ENCODE data around the gene SEMA5A.

Gene SEMA5A

GRCh38 chr5:9399094-9399493, 146.8 kb downstream of the SEMA5A start:
- DNase-seq (ENCODE audit: low read depth, low spot score) = no peak

GRCh38 chr5:9398227-9398626, 147.6 kb downstream of the SEMA5A start:
- DNase-seq (ENCODE audit: low read depth, low spot score) = no peak

GRCh38 chr5:9396285-9396770, 149.5 kb downstream of the SEMA5A start:
- DNase-seq (ENCODE audit: low read depth, low spot score) = no peak

- DNase-seq (ENCODE audit: low read depth, low spot score) = no peak
These were observed 150.2 kb downstream of the SEMA5A start for GRCh38 chr5:9395706-9396105.

- no peak for DNase-seq (ENCODE audit: low read depth, low spot score)
These were observed 151.7 kb downstream of the SEMA5A start for GRCh38 chr5:9394221-9394620.

GRCh38 chr5:9392625-9393024, 153.2 kb downstream of the SEMA5A start:
- no peak for DNase-seq (ENCODE audit: low read depth, low spot score)

- DNase-seq (ENCODE audit: low read depth, low spot score) = no peak
These were observed 154.8 kb downstream of the SEMA5A start for GRCh38 chr5:9391080-9391479.

- DNase-seq (ENCODE audit: low read depth, low spot score) = no peak
These were observed 155.8 kb downstream of the SEMA5A start for GRCh38 chr5:9390113-9390512.

- no peak for DNase-seq (ENCODE audit: low read depth, low spot score)
These were observed 156.8 kb downstream of the SEMA5A start for GRCh38 chr5:9388941-9389674.

GRCh38 chr5:9387879-9388278, 158.0 kb downstream of the SEMA5A start:
- DNase-seq (ENCODE audit: low read depth, low spot score) = no peak

- DNase-seq (ENCODE audit: low read depth, low spot score) = no peak
These were observed 158.9 kb downstream of the SEMA5A start for GRCh38 chr5:9386945-9387344.

- no peak for DNase-seq (ENCODE audit: low read depth, low spot score)
These were observed 163.4 kb downstream of the SEMA5A start for GRCh38 chr5:9382522-9382921.

GRCh38 chr5:9381464-9381863, 164.4 kb downstream of the SEMA5A start:
- no peak for DNase-seq (ENCODE audit: low read depth, low spot score)

- DNase-seq (ENCODE audit: low read depth, low spot score) = no peak
These were observed 165.8 kb downstream of the SEMA5A start for GRCh38 chr5:9380109-9380508.

- no peak for DNase-seq (ENCODE audit: low read depth, low spot score)
These were observed 169.3 kb downstream of the SEMA5A start for GRCh38 chr5:9376363-9377117.

- DNase-seq (ENCODE audit: low read depth, low spot score) = no peak
These were observed 170.1 kb downstream of the SEMA5A start for GRCh38 chr5:9375756-9376155.

GRCh38 chr5:9374025-9374424, 171.8 kb downstream of the SEMA5A start:
- no peak for DNase-seq (ENCODE audit: low read depth, low spot score)

- no peak for DNase-seq (ENCODE audit: low read depth, low spot score)
These were observed 172.3 kb downstream of the SEMA5A start for GRCh38 chr5:9373571-9373970.

GRCh38 chr5:9370256-9370655, 175.6 kb downstream of the SEMA5A start:
- no peak for DNase-seq (ENCODE audit: low read depth, low spot score)

GRCh38 chr5:9365512-9365911, 180.4 kb downstream of the SEMA5A start:
- no peak for DNase-seq (ENCODE audit: low read depth, low spot score)

GRCh38 chr5:9363449-9363848, 182.4 kb downstream of the SEMA5A start:
- no peak for DNase-seq (ENCODE audit: low read depth, low spot score)

- DNase-seq (ENCODE audit: low read depth, low spot score) = no peak
These were observed 182.8 kb downstream of the SEMA5A start for GRCh38 chr5:9363026-9363425.

- DNase-seq (ENCODE audit: low read depth, low spot score) = no peak
These were observed 183.3 kb downstream of the SEMA5A start for GRCh38 chr5:9362600-9362999.

All from activated CD4-positive, CD25-positive, alpha-beta regulatory T cell treated with anti-CD3 and anti-CD28 coated beads, Interleukin-2, amount 50 U/mL, for 16 hours (primary cell).